SU-DHL-6 (cell line): ENCODE measurements around the gene CCDC73.

Experiments used
- EZH2phosphoT487 ChIP-seq: fragments of 200-600 bp; sonication (generic), shearing (Covaris generic); conservative IDR thresholded peaks from 2 replicates; pipeline ENCODE4 v1.6.1; 2018; ENCODE audit warnings: mild to moderate bottlenecking, antibody characterized with exemption, low read length, moderate library complexity, mixed read lengths
- TF ChIP-seq, protein P1 (sequence below): fragments of 200-600 bp; sonication (generic); IDR thresholded peaks from one replicate; pipeline ENCODE4 v1.5.1; 2017; ENCODE audit warnings: antibody characterized with exemption, mild to moderate bottlenecking, low read length, moderate library complexity; ENCODE audit not compliant: insufficient read depth, poor library complexity, severe bottlenecking

DNA sequence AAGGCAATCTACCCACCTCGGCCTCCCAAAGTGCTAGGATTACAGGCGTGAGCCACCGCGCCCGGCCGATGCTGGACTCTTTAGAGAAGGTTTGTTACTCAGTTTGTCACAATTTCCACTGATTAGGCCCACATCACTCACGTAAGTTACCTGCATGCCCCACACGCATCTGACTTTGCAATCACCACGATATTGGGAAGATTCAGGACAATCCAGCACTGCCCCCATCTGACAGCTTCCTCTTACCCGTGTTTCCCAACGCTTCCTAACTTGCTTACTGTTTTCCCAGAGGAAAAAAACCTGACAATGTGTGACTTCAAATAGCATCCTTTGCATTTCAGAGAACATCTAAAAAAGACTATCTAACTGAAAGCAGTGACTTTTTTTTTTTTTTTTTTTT is 232.6 kb downstream of the CCDC73 start:
- TF ChIP-seq, protein P1, sequence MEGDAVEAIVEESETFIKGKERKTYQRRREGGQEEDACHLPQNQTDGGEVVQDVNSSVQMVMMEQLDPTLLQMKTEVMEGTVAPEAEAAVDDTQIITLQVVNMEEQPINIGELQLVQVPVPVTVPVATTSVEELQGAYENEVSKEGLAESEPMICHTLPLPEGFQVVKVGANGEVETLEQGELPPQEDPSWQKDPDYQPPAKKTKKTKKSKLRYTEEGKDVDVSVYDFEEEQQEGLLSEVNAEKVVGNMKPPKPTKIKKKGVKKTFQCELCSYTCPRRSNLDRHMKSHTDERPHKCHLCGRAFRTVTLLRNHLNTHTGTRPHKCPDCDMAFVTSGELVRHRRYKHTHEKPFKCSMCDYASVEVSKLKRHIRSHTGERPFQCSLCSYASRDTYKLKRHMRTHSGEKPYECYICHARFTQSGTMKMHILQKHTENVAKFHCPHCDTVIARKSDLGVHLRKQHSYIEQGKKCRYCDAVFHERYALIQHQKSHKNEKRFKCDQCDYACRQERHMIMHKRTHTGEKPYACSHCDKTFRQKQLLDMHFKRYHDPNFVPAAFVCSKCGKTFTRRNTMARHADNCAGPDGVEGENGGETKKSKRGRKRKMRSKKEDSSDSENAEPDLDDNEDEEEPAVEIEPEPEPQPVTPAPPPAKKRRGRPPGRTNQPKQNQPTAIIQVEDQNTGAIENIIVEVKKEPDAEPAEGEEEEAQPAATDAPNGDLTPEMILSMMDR: no peak
- no peak for TF ChIP-seq EZH2phosphoT487
